GM15510 (cell line): ENCODE results near the gene FNIP1.

ENCODE experiments used
- POLR2A ChIP-seq: IDR thresholded peaks from 3 replicates; pipeline ENCODE4 v1.6.1; 2011; ENCODE audit warnings: borderline replicate concordance; ENCODE audit not compliant: insufficient read length; ENCODE audit errors: extremely low read depth

Gene FNIP1

DNA sequence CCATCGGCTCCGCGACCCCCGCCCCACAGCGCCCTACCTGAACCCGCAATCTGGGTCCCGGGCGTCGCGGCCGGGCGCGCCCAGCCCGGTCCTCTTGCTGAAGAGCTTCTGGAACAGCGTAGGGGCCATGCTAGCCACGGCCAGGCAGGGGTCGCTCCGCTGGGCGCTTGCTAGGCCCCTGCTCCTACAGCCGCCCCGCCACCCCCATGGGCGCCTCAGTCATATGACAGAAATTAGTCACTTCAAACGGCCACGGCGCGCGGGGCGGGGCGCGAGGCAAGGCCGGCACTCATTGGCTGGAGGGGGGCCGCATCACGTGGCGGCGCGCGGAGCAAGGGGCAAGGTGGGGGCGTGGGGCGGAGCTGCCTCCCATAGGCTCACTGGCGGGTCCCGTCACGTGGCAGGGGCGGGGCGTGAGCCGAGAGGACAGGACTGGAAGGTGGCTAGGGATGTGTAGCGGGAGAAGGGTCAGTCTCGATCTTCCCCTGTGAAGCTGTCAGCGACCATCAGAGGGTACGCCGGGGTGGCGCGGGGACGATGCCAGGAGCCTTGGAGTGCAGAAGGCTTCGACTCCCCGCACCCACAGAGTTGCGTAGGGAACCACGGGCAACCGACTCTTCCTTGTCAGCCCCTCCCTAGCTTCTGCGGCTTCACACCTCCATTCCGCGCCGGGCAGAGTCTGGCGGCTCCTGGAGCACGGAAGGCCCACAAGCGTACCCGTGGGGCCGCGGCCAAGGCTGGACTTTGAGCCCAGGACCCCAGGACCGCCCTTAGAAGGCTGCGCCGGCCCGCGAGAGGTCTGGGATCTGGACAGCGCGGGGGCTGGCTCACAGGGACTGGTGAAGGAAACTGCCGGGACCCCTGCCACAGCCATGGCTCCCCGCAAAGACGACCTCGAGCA, at the start of gene FNIP1:
Gene FNIP1 (minus strand): TSS at position 225 of the 901 bp plus-strand sequence. CDS start 96 bp downstream, at position 129.
- peak; percentile 87 for TF ChIP-seq POLR2A

DNA sequence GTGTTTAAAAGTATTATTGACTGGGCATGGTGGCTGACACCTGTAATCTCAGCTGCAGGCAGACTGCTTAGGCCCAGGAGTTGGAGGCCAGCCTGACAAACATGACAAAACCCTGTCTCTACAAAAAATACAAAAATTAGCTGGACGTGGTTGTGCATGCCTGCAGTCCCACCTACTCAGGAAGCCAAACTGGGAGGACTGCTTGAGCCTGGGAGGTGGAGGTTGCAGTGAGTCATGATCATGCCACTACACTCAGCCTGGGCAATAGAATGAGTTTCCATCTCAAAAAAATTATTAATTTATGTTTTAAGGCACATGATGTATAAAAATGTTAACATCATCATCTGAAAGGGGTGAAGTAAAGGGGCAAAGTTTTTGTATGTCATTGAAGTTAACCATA, 49.7 kb upstream of the FNIP1 start:
- no peak for TF ChIP-seq POLR2A

DNA sequence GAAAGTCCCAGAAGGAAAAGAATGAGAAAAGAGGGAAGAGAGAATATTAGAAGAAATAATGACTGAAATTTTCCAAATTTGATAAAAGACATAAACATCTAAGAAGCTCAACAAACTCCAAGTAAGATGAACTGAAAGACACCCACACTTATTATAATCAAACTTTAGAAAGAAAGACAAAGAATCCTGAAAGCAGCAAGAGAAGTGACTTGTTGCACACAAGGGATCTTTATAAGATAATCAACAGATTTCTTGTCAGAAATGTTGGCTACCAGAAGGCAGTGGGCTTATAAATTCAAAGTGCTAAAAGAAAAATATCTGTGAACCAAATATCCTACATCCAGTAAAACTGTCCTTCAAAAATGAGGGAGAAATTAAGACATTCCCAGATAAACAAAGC, 49.0 kb upstream of the FNIP1 start:
- TF ChIP-seq POLR2A = no peak

DNA sequence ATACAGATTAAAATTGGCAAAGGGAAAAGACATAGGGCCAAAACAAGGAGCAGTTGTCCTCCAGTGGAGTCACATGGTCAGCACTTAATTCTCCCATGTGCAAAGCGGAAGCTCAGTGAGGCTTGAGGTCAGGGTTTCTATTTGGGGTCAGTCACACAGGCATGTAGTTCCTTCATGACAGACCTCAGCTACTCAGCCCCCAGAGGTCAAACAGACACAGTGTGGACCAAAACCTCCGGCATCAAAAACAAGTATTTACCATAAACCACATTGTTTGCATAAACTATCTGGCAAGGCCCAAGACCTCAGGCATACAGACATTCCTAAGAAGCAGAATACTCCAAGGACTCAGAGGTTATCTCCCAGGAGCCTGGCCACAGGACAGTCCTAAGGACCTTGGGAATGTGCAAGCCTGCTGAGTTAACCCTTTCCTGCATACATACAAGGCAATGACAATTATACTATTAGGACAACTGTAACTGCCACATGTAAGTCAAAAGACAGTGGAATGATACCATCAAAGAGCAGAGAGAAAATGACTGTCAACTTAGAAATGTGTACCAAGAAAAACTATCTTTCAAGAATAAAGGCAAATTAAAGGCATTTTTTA, 28.7 kb upstream of the FNIP1 start:
- TF ChIP-seq POLR2A = no peak

DNA sequence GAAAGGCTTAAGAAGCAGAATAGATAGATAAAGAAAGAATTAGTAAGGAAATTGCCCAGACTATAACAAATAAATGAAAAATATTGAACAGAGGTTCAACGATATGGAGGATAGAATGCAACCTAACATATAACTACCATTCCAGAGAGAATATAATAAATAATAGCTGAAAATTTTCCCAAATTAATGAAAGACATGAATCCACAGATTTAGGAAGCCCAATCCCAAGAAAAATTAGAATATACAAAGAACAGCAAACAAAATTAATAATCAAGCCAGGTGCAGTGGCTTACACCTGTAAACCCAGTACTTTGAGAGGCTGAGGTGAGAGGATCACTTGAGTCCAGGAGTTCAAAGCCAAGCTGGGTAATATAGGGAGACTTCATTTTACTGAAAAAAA, 27.8 kb upstream of the FNIP1 start:
- no peak for TF ChIP-seq POLR2A

DNA sequence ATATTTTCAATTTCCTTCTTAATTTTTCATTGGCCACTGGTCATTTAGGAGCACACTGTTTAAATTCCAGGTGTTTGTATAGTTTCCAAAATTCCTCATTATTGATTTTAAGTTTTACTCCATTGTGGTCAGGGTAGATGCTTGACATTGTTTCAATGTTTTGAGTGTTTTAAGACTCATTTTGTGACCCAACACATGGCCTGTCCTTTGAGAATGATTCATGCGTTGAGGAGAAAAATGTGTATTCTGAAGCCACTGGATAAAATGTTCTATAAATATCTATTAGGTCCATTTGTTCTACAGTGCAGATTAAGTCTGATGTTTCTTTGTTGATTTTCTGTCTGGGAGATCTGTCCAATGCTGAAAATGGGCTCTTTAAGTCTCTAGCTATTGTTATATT, 24.4 kb upstream of the FNIP1 start:
- TF ChIP-seq POLR2A = no peak

DNA sequence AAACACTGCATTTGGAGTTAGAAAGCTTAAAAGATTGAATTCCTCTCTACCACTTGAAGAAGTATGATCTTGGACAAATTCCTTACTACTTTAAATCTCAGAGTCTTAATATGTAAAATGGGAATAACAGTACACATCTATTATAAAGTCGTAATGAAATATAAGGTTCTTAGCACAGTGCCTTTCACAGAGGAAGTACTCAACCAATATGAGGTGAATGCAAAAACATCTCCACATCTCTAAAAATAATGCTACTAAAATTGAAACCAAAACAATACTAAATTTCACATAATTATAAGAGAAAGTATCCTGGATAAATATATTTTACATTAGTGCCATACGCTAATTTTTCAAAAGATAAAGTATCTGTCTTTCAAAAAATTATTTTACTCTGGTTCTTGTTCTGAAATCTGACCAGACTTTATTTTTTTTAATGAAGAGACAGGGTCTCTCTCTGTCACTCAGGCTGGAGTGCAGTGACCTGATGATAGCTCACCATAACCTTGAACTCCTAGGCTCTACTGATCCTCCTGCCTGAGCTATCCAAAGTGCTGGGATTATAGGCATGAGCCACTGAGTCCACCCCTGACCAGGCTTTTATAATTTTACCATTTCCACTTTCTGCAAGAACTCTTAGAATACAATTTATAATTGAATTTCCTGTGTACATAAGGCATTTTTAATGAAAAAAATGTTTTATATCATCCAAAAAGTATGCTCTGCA, 21.3 kb upstream of the FNIP1 start:
- TF ChIP-seq POLR2A = no peak

DNA sequence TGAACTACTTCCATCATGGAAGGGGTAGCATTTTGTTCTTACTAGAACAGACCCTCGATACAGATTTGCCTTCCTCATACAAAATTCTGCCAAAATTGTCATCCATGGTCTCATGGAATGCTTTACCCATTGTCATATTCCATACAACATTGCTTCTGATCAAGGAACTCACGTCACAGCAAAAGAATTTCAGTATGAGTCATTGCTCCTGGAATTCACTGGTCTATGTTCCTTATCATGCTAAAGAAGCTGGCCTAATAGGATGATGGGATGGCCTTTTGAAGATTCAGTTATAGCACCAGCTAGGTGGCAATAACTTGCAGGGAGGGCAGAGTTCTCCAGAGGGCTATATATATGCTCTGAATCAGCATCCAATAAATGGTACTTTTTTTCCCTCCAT, 18.2 kb upstream of the FNIP1 start:
- no peak for TF ChIP-seq POLR2A

DNA sequence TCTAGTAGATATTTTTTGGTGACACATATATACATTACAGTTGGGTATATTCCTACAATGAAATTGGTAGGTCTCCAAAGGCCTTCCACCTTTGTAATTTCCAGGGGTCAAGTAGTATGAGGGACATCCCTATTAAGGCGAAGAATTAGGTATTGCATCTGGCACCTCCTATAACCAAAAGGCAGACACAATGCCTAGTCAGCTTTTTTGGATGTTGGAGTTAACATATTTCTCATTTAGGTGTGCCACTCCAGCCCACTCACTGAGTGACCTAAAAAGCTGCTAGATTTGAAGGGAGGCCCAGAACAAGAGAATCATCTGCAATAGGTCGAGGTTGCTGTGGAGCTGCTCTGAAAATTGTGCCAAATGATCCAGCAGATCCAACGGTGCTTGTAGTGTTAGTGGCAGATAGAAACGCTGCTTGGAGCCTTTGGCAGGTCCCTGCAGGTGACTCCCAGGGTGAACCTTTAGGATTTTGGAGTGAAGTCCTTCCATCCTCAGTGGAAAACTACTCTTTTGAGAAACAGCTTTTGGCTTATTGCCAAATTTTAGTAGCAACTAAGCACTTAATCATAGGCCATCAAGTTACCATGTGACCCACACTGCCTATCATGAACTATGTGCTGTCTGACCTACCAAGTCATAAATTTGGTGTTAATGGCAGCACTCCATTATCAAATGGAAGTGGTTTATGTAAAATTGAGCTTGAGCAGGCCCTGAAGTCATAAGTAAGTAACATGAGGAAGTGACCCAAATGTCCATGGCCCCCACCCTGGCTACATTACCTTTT, 15.7 kb upstream of the FNIP1 start:
- no peak for TF ChIP-seq POLR2A

DNA sequence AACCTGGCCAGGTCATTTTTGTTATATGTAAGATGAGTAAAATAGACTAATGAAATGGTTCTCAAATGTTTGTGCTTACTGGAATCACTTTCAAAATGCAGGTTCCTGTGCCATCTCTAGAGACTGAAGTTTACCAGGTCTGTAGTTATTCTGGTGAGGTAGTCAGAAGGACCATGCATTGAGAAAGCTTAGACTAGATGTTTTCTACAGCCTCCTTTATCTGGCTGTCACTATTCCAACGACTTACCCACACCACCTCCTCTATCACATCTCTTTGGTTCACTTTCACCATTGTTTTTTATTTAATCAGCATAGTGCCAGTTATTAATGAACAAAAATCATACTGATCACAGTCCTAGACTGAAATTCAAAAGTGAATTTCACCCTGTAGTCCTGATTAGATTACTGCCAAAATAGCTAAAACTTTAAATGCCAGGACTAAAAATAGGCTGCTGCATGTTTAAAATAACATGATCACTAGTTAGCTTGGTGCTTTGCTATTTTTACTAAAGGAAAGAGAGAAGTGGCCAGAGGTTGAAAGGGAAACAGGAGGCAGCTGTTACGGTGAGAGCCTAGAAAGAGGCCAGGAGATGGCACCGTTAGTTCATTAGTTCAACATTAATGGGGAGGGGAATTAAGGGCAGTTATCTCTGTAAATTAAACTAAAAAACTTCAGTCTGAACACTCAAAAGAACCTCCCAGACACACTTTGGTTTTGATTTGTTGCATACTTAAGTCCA, 13.9 kb upstream of the FNIP1 start:
- TF ChIP-seq POLR2A = no peak

DNA sequence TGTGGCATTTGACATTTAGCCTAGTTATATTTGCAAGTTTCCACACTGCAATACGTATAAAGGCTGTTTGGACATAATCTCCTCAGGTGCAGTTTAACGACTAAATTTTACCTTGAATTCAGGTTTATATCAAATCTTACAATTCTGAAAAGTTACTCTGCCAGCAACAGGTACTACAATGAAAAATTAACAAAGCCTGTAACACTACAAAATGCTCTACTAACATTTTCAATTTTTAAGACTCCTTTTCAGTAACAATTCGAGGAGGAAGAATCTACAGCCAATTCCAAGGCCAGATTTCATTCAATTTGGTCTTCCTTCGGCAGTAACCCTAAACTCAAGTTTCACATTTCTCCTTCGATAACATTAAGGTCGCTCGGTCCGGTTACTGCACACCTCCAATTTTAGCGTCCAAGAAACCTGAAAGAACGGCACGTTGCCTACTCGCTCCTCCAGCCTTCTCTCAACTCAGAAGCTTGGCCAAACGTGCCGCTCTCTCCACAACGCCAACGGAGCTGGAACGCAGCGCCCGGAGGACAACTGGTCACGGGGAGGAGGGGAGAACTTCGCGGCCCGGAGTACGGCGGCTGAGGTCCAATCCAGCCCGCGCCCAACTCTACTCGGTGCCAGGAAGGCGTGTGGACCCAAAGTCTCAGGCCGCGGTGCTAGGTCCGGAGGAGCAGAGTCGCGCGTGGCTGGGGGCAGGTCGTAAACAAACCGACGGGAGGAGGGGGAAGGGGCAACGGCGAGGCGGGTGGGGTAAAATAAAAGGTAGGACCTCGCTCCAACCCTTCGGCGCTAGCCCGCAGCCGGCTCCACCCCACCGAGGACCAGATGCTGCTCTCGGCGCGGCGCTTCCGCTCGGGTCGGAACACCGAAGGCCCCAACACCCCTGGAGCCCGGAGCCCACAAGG, 681 bp downstream of the FNIP1 start:
- TF ChIP-seq POLR2A = no peak

DNA sequence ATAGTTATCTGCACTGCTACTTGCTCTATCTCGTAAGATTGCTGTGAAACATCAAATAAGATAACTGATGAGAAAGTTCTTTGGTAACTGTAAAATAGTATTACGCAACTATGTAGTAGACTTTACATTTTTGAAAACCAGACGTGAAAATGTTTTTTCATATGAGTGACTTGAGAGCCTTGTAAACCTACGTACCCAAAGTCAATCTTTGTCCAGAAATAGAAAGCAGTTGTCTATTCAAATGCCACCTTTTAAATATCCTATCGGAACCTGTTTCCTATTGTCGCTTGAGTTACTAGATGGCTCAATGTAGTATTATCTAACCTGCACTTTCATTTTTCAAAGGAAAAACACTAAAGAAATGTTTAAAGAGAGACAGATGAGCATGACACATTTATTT, 1.6 kb downstream of the FNIP1 start:
- no peak for TF ChIP-seq POLR2A

DNA sequence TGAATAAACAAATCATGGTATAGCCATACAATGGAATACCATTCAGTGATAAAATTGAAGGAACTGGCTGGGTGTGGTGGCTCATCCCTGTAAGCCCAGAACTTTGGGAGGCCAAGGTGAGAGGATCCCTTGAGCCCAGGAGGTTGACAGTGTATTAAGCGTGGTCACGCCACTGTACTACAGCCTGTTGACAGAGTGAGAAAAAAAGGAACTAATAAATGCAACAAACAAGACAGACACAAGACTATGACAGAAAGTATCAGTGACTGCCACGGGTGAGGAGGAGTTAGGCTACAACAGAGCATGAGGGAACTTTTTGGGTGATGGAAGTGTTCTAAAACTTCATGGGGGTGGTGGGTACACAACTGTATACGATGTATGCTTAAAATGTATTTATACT, 2.2 kb downstream of the FNIP1 start:
- TF ChIP-seq POLR2A = no peak
